Keratinocyte (primary cell): ENCODE results near the gene IFI16.

Source experiments
- CTCF ChIP-seq, 3 experiments: IDR thresholded peaks in 1 of 3; conservative IDR thresholded peaks in 1 of 3; optimal IDR thresholded peaks in 1 of 3; 2 replicates in 2 of 3; 3 replicates in 1 of 3; pipeline versions ENCODE3 to v1.5.1; 2011; ENCODE audit warnings: low read length in 3 of 3, mild to moderate bottlenecking in 3 of 3, moderate library complexity in 2 of 3, control low read depth in 1 of 3, inconsistent platforms in 1 of 3; ENCODE audit not compliant: insufficient read depth in 2 of 3; ENCODE audit errors: extremely low read depth in 1 of 3
- EZH2 ChIP-seq: IDR thresholded peaks from one replicate; pipeline ENCODE4 v1.6.1; 2012; ENCODE audit warnings: inconsistent platforms, mild to moderate bottlenecking, low read length, moderate library complexity

GRCh38 chr1:159077120-159077961 lies 67.6 kb downstream of the IFI16 start:
- TF ChIP-seq CTCF (optimal IDR thresholded peaks at IDR 0.05 in 1 of 3, IDR thresholded peaks at IDR 0.05 in 1 of 3, conservative IDR thresholded peaks at IDR 0.05 in 1 of 3; ENCODE audit: extremely low read depth in 1 of 3, insufficient read depth in 2 of 3, low read length in 3 of 3) (no peak), EZH2 (no peak)
